Stimulated activated CD8-positive, alpha-beta memory T cell treated with anti-CD3 and anti-CD28 coated beads, Interleukin-15, amount 100 ng/mL, for 48 hours (primary cell): ENCODE results near the gene MARK1.
"Not testable (repeated sequence)": the region's sequence is repeated elsewhere in the genome, so short reads cannot be mapped to it uniquely, and the experiment has no call there.

Source experiments
- DNase-seq, 2 donors: peaks; one replicate each; pipeline ENCODE4 v3.0.0-alpha.2; 2020; ENCODE audit warnings: low read depth in 2 of 2

The MARK1 gene

DNA sequence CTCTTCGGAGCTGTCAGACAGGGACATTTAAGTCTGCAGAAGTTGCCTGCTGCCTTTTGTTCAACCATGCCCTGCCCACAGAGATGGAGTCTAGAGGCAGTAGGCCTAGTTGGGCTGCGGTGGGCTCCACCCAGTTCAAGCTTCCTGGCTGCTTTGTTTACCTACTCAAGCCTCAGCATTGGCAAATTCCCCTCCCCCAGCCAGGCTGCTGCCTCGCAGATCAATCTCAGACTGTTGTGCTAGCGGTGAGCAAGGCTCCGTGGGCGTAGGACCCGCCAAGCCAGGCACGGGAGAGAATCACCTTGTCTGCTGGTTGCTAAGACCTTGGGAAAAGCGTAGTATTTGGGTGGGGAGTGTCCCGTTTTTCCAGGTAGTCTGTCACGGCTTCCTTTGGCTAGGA lies 83.2 kb downstream of the MARK1 start:
- not testable (repeated sequence) for DNase-seq

DNA sequence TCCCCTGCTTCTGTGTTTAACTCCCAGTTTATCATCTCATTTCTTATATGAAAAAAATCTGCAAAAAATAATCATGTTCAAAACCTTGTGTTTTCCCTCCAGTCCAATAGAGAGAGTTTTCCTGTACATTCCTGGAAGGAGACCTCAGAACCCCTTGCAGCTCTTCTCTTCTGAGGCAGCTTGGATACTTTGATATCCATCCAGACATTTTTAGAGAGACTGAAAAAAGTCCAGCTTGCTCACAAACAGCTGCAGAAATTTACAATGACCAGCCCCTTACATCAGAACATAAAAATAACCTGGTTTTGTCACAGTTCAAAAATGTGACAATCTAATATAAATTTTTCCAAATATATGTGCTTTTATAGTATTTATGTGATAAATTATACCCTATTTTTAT lies 88.9 kb downstream of the MARK1 start:
- DNase-seq: no peak

- no peak for DNase-seq
Measured at GRCh38 chr1:220628431-220628830, 100.5 kb downstream of the MARK1 start.

- DNase-seq: no peak
Measured at GRCh38 chr1:220631238-220631815, 103.4 kb downstream of the MARK1 start.

DNA sequence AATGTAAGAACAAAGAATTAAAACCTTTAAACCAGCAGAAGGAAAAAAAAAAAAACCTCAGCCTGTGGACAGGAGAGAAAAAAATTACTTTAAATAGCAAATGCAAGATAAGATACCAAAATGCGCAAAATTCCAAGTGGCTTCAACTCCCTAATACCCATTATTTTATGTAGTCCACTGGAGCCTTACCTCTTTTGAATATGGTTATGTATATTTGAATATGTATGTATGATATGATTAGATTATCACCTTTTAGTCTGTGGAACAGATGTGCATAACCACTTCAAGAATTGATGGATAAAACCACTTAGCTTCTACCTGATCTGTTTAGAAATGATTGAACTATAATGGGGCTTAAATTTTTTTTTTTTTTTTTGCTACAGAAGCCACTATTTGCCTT lies 109.8 kb downstream of the MARK1 start:
- DNase-seq: no peak

GRCh38 chr1:220642285-220642684 lies 114.3 kb downstream of the MARK1 start:
- DNase-seq: no peak

- DNase-seq: no peak
Measured at GRCh38 chr1:220652995-220653394, 125.1 kb downstream of the MARK1 start.

DNA sequence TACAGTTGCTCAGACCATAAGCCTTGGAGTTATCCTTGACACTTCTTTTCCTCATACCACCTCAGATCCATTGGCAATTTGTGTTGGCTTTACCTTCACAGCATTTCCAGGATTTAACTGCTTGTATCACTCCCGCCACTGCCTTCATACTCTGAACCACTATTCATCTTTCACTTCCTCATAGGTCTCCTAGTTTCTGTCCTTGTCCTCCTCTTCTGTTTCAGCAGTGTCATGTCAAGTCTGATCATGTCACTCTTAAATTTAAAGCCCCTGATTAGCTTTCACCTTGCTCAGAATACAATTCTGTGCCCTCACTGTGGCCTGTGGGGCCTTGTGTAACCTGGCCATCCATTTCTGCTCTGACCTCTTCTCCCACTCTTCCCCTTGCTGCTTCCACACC lies 127.6 kb downstream of the MARK1 start:
- DNase-seq: no peak

DNA sequence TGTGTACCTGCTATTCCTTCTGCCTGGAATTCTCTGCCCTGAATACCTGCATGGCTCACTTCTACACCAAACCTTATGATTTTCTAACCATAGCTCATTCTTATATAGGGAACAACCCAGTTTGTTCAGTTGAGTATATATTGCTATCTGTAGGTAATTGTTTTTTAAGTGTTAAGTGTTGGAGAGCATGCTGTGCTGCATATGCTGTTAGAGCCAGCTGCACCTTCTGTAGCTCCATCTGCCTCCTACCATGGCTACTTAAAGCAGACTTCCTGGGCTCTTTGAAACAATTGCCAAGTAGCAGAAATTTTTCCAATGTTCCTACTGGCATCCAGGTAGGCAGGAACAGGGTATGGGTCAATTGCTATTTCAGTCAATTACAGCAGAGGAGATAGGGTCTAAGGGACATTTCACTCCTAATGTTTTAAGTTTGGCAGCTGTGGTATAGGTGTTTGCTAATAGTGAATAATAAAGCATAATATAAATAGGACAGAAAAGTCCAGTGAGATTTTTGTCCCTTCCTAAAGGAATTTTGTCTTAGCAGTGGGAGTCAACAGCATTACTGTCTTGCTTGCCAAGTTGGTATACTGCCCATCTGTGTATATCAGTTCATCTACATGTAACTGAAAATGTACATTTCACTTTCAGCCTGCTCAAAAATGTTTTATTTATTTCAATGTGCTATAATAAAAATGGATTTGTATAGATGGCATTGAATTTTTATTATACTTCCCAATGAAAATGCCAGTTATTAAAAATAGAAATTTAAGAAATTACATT lies 128.2 kb downstream of the MARK1 start:
- no peak for DNase-seq

GRCh38 chr1:220666349-220666748 lies 138.4 kb downstream of the MARK1 start:
- DNase-seq: no peak

DNA sequence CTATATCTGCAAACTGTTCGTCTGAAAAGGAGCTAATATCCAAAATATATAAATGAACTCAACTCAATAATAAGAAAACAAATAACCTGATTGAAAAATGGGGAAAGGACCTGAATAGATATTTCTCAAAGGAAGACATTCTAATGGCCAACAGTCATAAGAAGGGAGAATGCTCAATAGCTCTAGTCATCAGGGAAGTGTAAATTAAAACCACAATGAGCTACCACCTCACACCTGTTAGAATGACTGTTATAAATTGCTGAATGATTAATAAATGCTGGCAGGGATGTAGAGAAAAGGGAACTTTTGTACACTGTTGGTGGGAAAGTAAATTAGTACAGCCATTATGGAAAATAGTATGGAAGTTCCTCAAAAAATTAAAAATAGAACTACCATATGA lies 141.1 kb downstream of the MARK1 start:
- DNase-seq: no peak

DNA sequence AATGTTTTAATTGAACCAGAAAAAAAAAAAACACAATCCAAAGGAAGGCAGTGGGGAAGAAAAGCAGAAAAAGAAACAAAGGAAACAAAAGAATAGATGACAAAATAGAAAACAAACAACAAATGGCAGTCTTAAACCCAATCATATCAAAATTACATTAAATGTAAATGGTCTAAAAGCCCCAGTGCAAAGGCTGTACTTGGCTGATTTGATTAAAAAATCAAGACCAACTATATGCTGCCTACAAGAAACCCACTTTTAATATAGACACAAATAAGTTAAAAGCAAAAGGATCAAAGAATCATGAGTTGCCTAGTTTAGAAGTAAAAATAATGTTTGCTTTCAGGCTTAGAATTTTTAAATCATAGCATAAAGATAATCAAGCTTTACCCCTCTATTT lies 142.4 kb downstream of the MARK1 start:
- no peak for DNase-seq

- DNase-seq: no peak
Measured at GRCh38 chr1:220673921-220674320, 146.0 kb downstream of the MARK1 start.

GRCh38 chr1:220677251-220677650 lies 149.3 kb downstream of the MARK1 start:
- DNase-seq: no peak

DNA sequence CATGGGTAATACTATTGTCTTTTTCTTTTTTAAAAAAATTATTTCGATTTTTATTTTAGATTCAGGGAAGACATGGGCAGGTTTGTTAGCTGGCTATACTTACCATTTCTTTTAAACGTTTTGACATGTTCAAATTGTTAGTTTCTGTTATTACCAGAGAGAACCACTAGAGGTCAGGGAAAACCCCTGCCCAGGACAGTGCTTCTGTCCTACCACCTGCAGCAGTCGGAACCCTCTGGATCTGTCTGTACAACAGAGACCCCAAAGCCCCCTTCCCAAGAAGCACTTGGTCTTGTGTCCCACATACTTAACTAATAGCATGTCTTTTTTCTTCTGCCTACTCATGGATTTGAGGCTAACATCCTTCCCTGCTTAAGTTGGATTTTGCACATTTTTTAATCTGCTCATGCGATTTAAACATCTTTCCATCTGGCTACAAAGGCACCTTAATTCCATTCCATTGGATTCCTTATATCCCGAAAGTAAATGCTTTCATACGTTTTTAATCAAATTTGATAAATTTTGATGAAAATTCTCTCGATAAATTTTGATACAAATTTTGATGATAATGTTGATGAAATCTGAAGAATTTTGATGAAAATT lies 152.2 kb downstream of the MARK1 start:
- DNase-seq: no peak

- no peak for DNase-seq
Measured at GRCh38 chr1:220681220-220681880, 153.4 kb downstream of the MARK1 start.

DNA sequence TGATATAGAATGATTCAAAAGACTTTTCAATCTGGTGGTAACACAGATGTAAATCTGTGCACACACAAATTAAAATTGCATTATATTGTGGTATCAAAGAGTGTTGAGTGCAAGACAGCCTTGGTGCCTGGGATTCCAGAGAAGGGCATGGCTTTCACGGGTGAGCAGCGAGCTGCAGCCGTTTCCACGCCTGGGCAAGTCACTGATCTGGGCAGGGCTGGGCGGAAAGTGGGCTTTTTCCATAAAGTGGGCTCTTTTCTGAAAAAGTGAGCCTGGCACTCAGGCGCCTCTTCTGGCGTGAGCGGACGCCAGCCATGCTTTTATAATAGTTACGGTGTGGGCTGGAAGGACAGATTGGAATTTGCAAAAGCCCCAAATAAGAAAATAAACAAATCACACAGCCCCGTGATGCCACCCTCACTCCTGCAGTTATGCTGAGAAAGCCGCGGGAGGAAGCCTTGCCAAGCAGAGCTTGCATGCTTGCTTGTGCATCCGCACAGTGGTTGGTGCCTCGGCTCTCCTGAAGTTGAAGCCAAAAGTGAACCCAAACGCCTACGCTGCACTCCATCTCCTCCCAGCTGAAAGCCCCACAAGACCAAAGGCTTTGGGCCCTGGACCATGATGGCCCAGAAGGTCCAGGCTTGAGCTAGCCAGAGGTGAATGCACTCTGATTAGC lies 155.1 kb downstream of the MARK1 start:
- DNase-seq: no peak

DNA sequence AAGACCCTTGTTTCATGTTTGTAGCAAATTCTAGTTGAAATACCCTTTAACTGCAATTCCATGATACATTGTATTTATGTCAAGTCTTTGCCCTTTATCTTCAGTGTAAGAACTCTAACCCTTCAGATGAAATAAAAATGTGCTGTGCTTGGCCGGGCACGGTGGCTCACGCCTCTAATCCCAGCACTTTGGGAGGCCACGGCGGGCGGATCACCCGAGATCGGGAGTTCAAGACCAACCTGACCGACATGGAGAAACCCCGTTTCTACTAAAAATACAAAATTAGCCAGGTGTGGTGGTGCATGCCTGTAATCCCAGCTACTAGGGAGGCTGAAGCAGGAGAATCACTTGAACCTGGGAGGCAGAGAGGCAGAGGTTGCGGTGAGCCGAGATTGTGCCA lies 155.8 kb downstream of the MARK1 start:
- DNase-seq: not testable (repeated sequence)

GRCh38 chr1:220684890-220685289 lies 157.0 kb downstream of the MARK1 start:
- no peak for DNase-seq

DNA sequence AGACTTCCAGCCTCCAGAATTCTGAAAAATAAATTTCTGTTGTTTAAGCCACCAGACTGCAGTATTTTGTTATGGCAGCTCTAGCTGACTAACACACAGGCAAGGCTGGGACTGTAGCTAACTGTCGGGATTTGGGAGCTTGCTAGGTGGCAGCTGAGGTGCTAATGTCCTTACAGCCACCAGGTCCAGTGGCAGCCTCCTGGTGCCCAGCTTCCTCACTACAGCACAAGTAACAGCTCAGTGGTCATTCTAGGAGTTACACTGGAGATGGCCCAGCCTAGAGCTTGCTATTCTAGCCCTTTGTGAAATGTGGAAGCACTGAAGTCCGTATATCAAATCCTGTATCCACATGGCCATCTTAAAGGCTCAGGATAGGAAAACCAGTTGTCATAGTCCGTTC lies 157.9 kb downstream of the MARK1 start:
- DNase-seq: no peak

DNA sequence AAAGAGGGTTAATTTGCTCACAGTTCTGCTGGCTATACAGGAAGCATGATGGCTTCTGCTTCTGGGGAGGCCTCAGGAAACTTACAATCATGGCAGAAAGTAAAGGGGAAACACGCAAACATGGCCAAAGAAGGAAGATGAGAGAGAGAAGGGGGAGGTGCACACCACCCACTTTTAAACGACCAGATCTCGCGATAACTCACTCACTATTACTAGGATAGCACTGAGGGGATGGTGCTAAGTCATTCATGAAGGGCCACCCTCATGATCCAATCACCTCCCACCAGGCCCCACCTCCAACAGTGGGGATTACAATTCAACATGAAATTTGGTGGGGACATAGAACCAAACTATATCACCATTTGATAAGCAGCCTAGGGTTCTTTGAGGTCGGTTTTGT lies 159.9 kb downstream of the MARK1 start:
- no peak for DNase-seq

DNA sequence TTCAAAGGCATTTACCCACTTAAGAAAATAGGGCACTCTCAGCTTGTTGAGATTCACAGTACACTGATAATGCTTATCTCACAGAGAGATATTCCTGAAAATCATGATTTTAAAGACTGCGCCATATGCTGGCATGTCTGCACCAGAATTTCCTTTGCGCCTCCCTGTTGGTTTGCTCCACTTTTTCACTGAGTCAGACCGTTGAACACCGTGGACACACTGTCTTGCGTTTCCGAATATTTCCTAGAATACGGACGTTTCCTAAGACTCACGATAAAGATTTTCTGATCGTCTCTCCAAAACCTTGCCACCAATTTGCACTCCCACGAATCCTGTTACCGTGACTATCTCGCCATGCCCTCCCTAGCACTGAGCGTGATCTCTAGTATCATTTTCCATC lies 161.7 kb downstream of the MARK1 start:
- DNase-seq: no peak
